ENCODE data around the gene AIRE.

- no peak for TF ChIP-seq POLR2A (IDR thresholded peaks at IDR 0.05)
- no peak for TF ChIP-seq CTCF (IDR thresholded peaks at IDR 0.05)
Observed at GRCh38 chr21:44306936-44307704, 21.4 kb downstream of the AIRE start.
